Adrenal gland (tissue), 12 donors: Measurements from ENCODE around the gene NACAD. TPM values are rescaled to one million over a fixed set of nuclear protein-coding genes. Genes with fewer than 3 reads are reported as not detected.

Experiments used
- DNase-seq, 7 donors: peaks; one replicate each; pipeline ENCODE4 v3.0.0-alpha.2; 2019 to 2020
- H3K27ac ChIP-seq, 5 donors: fragments of 200-600 bp; sonication (generic) in 4 of 5; 1 replicate in 3 of 5; 2 replicates in 2 of 5; pipeline versions ENCODE4 v1.5.1 to v1.8.0; 2016 to 2020; ENCODE audit warnings: mild to moderate bottlenecking in 1 of 5
- H3K27me3 ChIP-seq: fragments of 200-600 bp; 2 replicates; pipeline ENCODE4 v1.8.0; 2021
- H3K36me3 ChIP-seq, 2 donors: fragments of 200-600 bp; replicated peaks in 1 of 2; 1 replicate in 1 of 2; 2 replicates in 1 of 2; pipeline versions ENCODE4 v1.5.1 to v1.8.0; 2018 to 2022
- H3K4me1 ChIP-seq, 2 donors: fragments of 200-600 bp; replicated peaks in 1 of 2; 1 replicate in 1 of 2; 2 replicates in 1 of 2; pipeline versions ENCODE4 v1.5.1 to v1.8.0; 2018 to 2021
- H3K4me3 ChIP-seq, 4 donors: fragments of 200-600 bp; sonication (generic) in 3 of 4; one replicate each; pipeline ENCODE4 v1.5.1; 2016 to 2018
- H3K9me3 ChIP-seq, 3 donors: fragments of 200-600 bp; sonication (generic) in 1 of 3; replicated peaks in 1 of 3; 1 replicate in 2 of 3; 2 replicates in 1 of 3; pipeline versions ENCODE4 v1.5.1 to v1.8.0; 2016 to 2021
- POLR2A ChIP-seq, 2 donors: fragments of 450-650 bp; IDR thresholded peaks; one replicate each; pipeline ENCODE4 v1.6.1; 2017; ENCODE audit warnings: antibody characterized with exemption in 2 of 2, mild to moderate bottlenecking in 2 of 2, moderate library complexity in 1 of 2
- WGBS, 4 donors: extraction: QIAGEN DNeasy Blood & Tissue Kit in 2 of 4; methylation state at CpG; one replicate each; pipeline versions ENCODE4 v1.1.5 to v1.1.7; 2013 to 2017; 5-methylcytosine and 5-hydroxymethylcytosine counted together
- intact Hi-C, 2 donors: fragments of 100-400 bp; cut with DNase I; formaldehyde crosslinking; loops; one replicate each; pipeline versions ENCODE4 v1.14.1 to v1.15.0; 2022 to 2023
- polyA plus RNA-seq, 3 donors: library from polyadenylated mRNA; stranded (reverse); fragments of 200-250 nt in 2 of 3; fragments of 350-450 nt in 1 of 3; fragmentation: Illumina TruSeq in 1 of 3; extraction: RNeasy Lipid Tissue Mini Kit (QIAGEN cat#74804) in 1 of 3; gene quantifications; one replicate each; pipeline ENCODE4 v1.2.3, GENCODE V29; 2013 to 2014
- total RNA-seq, 9 donors: library from RNA; depleted of rRNA in 4 of 9; stranded (reverse); fragments of >200 nt in 4 of 9; fragments of 120-200 nt in 1 of 9; fragmentation: NEBNext Ultra II Directional in 1 of 9; extraction: Animal tissue kit (Norgen Biotek cat#: 25700) in 1 of 9; gene quantifications; one replicate each; pipeline versions ENCODE4 v1.1.0 to v1.2.4, GENCODE V29; 2013 to 2023
- TF ChIP-seq, protein P1 (sequence below), 6 experiments: fragments of 450-650 bp in 4 of 6; fragments of 200-600 bp in 2 of 6; sonication (generic) in 1 of 6; IDR thresholded peaks; 1 replicate in 5 of 6; 2 replicates in 1 of 6; pipeline versions ENCODE4 v1.5.1 to v1.8.0; 2016 to 2021; ENCODE audit warnings: antibody characterized with exemption in 6 of 6, mild to moderate bottlenecking in 2 of 6, moderate library complexity in 1 of 6
- donor health status: healthy with polysubstance abuse.
- donor health status: Bipolar disorder and iron deficiency.
- donor health status: DM: yes; HTN: yes; CAD: no.
- donor health status: DM: no; HTN: no; CAD: no.
- donor health status: DM: no; HTN: no; CAD: no.
- donor health status: DM: yes; HTN: yes; CAD: no.

The NACAD gene
- total and polyA plus RNA-seq, 12 donors: 0.93 to 12.1 (median 2.4) TPM

DNA sequence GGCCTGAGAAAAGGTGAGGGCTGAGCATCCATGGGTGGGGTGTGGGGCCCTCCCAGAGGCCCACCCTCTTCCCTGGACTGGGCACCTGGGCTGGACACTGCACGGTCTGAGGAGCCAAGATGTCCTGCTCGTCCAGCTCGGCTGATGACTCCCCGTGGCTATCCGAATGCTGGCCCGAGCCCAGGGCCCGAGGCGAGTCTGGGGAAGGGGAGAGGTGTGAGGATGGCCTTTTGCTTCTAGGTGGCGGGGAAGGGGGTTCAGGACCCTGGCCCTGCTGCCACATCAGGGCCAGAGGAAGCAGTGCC lies 7.1 kb downstream of the NACAD start:
- intact Hi-C loops: no loop called here
- Histone ChIP-seq H3K4me1 (peaks cover 0 to 12% of the 10 kb centered on the region in 2 donors), H3K27ac (no peak overlapping the region), H3K36me3 (peaks cover 0 to 12% of the 10 kb centered on the region in 2 donors), H3K9me3 (no peaks in the 10 kb centered on the region), H3K4me3 (no peak overlapping the region), H3K27me3 (no peaks in the 10 kb centered on the region)
- no peak for TF ChIP-seq POLR2A (IDR thresholded peaks at IDR 0.05)
- TF ChIP-seq, protein P1, sequence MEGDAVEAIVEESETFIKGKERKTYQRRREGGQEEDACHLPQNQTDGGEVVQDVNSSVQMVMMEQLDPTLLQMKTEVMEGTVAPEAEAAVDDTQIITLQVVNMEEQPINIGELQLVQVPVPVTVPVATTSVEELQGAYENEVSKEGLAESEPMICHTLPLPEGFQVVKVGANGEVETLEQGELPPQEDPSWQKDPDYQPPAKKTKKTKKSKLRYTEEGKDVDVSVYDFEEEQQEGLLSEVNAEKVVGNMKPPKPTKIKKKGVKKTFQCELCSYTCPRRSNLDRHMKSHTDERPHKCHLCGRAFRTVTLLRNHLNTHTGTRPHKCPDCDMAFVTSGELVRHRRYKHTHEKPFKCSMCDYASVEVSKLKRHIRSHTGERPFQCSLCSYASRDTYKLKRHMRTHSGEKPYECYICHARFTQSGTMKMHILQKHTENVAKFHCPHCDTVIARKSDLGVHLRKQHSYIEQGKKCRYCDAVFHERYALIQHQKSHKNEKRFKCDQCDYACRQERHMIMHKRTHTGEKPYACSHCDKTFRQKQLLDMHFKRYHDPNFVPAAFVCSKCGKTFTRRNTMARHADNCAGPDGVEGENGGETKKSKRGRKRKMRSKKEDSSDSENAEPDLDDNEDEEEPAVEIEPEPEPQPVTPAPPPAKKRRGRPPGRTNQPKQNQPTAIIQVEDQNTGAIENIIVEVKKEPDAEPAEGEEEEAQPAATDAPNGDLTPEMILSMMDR (IDR thresholded peaks at IDR 0.05): no peak
- WGBS, 4 donors: 85 to 88% (median 85%) methylated on average over 9 of the region's 9 CpGs; no CpG with 5 or more reads in 1 of the 4 donors
- no peak for DNase-seq

DNA sequence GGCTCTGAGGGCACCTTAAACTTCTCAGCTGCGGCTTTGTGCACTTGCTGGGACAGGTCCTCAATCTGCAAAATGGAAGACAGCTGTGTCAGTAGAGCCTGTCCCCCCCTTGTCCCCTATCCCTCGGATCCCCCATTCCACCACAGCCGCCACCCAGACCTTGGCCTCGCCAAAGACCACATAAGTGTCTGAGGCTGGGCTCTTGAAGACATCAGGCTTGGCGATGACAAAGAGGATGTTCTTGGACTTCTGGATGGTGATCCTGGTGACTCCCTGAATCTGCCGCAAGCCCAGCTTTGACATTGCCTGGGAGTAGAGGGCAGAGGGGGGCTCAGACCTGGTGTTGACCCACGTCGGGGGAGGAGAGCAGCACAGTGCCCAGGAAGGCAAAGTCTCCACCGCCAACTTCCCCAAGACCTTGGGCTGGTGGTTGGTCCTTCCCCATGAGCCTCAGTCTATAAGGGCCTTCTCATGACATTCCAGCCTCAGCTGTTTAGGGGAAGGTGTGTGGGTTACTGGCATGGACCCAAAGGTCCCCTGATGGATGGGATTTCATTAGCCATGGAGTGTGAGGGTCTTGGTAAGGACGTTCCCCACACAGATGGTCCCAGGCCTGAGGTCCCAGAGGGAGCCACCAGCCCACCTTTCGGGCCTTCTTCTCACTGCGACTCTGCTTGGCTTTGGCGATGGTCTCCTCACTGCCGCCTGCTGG lies 7.7 kb downstream of the NACAD start:
- Histone ChIP-seq H3K36me3 (peaks cover 0 to 17% of the 10 kb centered on the region in 2 donors), H3K27ac (no peak overlapping the region), H3K4me3 (no peak overlapping the region), H3K4me1 (peaks cover 0 to 12% of the 10 kb centered on the region in 2 donors), H3K27me3 (no peaks in the 10 kb centered on the region), H3K9me3 (no peaks in the 10 kb centered on the region)
- peak in 1 of 7 donors; percentile 42 for DNase-seq
- no peak for TF ChIP-seq POLR2A (IDR thresholded peaks at IDR 0.05)
- TF ChIP-seq, protein P1 (IDR thresholded peaks at IDR 0.05): no peak
- intact Hi-C loops: no loop called here
- WGBS, 4 donors: 87 to 98% (median 93%) methylated on average over 6 to 14 of the region's 14 CpGs

DNA sequence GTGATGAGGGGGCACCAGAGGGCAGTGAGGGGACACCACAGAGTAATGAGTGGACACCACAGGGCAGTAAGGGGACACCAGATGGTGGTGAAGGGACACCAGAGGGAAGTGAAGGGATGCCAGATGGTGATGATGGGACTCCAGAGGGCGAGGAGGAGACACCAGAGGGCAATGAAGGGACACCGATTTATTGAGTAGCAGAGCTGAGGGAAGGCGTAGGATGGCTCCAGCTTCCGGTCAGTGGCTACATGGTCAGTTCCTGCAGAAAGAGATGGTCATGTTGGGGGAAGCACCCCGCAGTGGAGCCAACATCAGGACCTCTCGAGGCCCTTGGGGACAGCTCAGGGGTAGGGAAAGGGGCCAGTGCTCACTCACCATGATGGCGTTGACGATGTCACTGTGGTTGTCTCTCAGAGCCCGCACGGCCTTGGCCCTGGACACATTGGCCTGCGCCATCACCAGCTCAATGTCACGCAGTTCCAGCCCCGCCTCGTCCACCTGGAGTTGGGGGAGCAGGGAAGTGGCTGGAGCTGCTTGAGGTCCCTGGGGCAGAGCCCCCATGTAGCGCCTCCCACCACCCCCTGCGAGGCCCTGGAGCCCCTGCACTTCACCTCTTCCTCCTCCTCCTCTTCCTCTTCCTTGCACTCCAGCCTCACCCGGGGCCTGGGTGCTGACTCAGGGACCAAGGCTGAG lies 8.4 kb downstream of the NACAD start:
- H3K4me1 ChIP-seq: peaks cover 0 to 12% of the 10 kb centered on the region in 2 donors
- intact Hi-C loops: no loop called here
- H3K4me3 ChIP-seq: no peak overlapping the region
- no peaks in the 10 kb centered on the region for H3K9me3 ChIP-seq
- no peak overlapping the region for H3K27ac ChIP-seq
- 87 to 93% (median 90%) methylated on average over 6 to 17 of the region's 17 CpGs for WGBS, 4 donors
- peak in 1 of 7 donors; percentile 51 for DNase-seq
- no peak for TF ChIP-seq POLR2A (IDR thresholded peaks at IDR 0.05)
- TF ChIP-seq, protein P1 (IDR thresholded peaks at IDR 0.05): no peak
- peaks cover 0 to 24% of the 10 kb centered on the region in 2 donors for H3K36me3 ChIP-seq
- no peaks in the 10 kb centered on the region for H3K27me3 ChIP-seq

DNA sequence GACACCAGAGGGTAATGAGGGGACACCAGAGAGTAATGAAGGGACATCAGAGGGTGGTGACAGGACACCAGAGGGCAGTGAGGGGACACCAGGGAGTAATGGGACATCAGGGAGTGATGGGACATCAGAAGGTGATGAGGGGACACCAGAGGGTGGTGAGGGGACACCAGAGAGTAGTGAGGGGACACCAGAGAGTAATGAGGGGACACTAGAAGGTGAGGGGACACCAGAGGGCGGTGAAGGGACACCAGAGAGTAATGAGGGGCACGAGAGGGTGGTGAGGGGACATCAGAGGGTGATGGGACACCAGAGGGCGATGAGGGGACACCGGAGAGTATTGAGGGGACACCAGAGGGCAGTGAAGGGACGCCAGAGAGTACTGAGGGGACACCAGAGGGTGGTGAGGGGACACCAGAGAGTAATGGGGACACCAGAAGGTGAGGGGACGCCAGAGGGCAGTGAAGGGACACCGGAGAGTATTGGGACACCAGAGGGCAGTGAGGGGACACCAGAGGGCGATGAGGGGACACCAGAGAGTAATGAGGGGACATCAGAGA lies 10.6 kb downstream of the NACAD start:
- intact Hi-C loops: no loop called here
- Histone ChIP-seq H3K27me3 (no peaks in the 10 kb centered on the region), H3K4me3 (no peak overlapping the region), H3K4me1 (peaks cover 0 to 12% of the 10 kb centered on the region in 2 donors), H3K36me3 (peaks cover 0 to 47% of the 10 kb centered on the region in 2 donors), H3K27ac (no peak overlapping the region), H3K9me3 (no peaks in the 10 kb centered on the region)
- TF ChIP-seq, protein P1 (IDR thresholded peaks at IDR 0.05): no peak
- TF ChIP-seq POLR2A (IDR thresholded peaks at IDR 0.05): no peak
- peak in 1 of 7 donors; percentile 43 for DNase-seq
- 84 to 91% (median 87%) methylated on average over 8 of the region's 8 CpGs for WGBS, 4 donors
